CD4-positive, alpha-beta T cell treated with Interleukin-6 for 4 hours (primary cell): Measurements from ENCODE around the gene JAKMIP1.
A peak's percentile ranks its signal among the peaks of the same experiment; 100 is the strongest.
"Not testable (repeated sequence)": the region's sequence is repeated elsewhere in the genome, so short reads cannot be mapped to it uniquely, and the experiment has no call there.

Experiments used
- DNase-seq: peaks from one replicate; pipeline ENCODE4 v3.0.0-alpha.2; 2020; ENCODE audit warnings: mixed read lengths

JAKMIP1 gene

GRCh38 chr4:6228158-6229067 is 28.1 kb upstream of the JAKMIP1 start:
- DNase-seq: no peak

- no peak for DNase-seq
Observed at GRCh38 chr4:6227412-6228157, 27.2 kb upstream of the JAKMIP1 start.

- DNase-seq: no peak
Observed at GRCh38 chr4:6226506-6226905, 26.2 kb upstream of the JAKMIP1 start.

GRCh38 chr4:6225469-6225868 is 25.1 kb upstream of the JAKMIP1 start:
- no peak for DNase-seq

GRCh38 chr4:6224735-6225134 is 24.4 kb upstream of the JAKMIP1 start:
- no peak for DNase-seq

GRCh38 chr4:6222761-6223292 is 22.5 kb upstream of the JAKMIP1 start:
- no peak for DNase-seq

- DNase-seq: peak; percentile 14
Observed at GRCh38 chr4:6221851-6222760, 21.8 kb upstream of the JAKMIP1 start.

GRCh38 chr4:6221301-6221850 is 21.0 kb upstream of the JAKMIP1 start:
- DNase-seq: no peak

GRCh38 chr4:6217716-6218381 is 17.5 kb upstream of the JAKMIP1 start:
- DNase-seq: no peak

GRCh38 chr4:6216588-6216987 is 16.2 kb upstream of the JAKMIP1 start:
- DNase-seq: no peak

GRCh38 chr4:6209921-6210320 is 9.6 kb upstream of the JAKMIP1 start:
- DNase-seq: no peak

- DNase-seq: not testable (repeated sequence)
Observed at GRCh38 chr4:6209291-6209690, 8.9 kb upstream of the JAKMIP1 start.

GRCh38 chr4:6208416-6208815 is 8.1 kb upstream of the JAKMIP1 start:
- no peak for DNase-seq

GRCh38 chr4:6207602-6208001 is 7.3 kb upstream of the JAKMIP1 start:
- DNase-seq: no peak

GRCh38 chr4:6206771-6207290 is 6.5 kb upstream of the JAKMIP1 start:
- DNase-seq: no peak

- no peak for DNase-seq
Observed at GRCh38 chr4:6205973-6206372, 5.6 kb upstream of the JAKMIP1 start.

GRCh38 chr4:6205567-6205931 is 5.2 kb upstream of the JAKMIP1 start:
- DNase-seq: no peak

- DNase-seq: no peak
Observed at GRCh38 chr4:6204871-6205566, 4.7 kb upstream of the JAKMIP1 start.

GRCh38 chr4:6204098-6204497 is 3.7 kb upstream of the JAKMIP1 start:
- no peak for DNase-seq

- no peak for DNase-seq
Observed at GRCh38 chr4:6201580-6202091, 1.3 kb upstream of the JAKMIP1 start.

GRCh38 chr4:6200922-6201362 is 593 bp upstream of the JAKMIP1 start:
- DNase-seq: peak; percentile 17
